Fibroblast of skin of left quadriceps (primary cell): Measurements from ENCODE around the gene ZNRF1.
"Not testable (repeated sequence)": the region's sequence is repeated elsewhere in the genome, so short reads cannot be mapped to it uniquely, and the experiment has no call there.

Source experiments
- DNase-seq, 2 experiments: peaks; one replicate each; pipeline ENCODE4 v3.0.0-alpha.2; 2013; ENCODE audit warnings: low read depth in 2 of 2

Gene ZNRF1

DNA sequence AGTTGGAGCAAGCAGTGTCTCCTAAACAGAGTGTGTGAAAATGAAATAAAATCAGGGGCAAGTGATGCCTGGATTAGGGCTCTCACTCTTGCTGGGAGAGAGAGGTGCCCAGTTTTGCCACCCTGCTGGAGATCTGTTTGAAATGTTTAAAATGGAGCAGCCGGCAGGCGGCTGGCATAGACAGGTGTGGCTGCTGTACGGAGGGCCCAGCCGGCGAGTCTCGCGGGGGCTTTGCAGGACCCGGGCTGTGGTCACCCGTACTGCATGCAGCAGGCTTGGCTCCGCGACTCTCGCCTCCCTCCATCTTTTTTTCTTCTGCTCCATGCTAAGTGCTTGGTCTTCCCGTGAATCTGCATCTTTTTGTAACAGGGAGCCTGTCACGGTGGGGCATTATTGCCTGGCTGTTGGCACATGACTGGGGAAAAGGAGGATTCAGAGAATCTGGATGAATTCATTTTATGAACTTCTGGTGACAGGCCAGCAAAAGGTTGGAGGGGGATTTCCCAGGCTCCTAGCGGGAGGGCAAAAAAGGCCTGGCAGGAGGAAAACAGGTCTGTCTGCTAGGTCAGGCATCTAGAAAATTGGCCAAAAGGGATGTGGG is 1.8 kb downstream of the ZNRF1 start:
- no peak for DNase-seq

- no peak for DNase-seq
Measured at GRCh38 chr16:75002474-75002873, 3.6 kb downstream of the ZNRF1 start.

GRCh38 chr16:75003931-75004330 is 5.1 kb downstream of the ZNRF1 start:
- DNase-seq: no peak

- no peak for DNase-seq
Measured at GRCh38 chr16:75004460-75004859, 5.6 kb downstream of the ZNRF1 start.

DNA sequence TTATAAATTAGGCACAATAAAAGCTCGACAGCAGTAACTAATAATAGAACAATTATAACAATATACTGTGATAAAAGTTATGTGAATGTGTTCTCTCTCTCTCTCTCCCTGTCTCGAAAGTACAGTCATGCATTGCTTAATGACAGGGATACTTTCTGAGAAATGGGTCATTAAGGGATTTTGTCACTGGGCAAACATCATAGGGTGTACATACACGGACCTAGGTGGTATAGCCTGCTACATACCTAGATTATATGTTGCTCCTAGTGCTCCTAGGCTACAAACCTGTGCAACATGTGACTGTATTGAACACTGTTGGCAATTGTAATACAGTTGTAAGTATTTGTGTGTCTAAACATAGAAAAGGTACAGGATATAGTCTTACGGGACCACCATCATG is 6.9 kb downstream of the ZNRF1 start:
- no peak for DNase-seq

DNA sequence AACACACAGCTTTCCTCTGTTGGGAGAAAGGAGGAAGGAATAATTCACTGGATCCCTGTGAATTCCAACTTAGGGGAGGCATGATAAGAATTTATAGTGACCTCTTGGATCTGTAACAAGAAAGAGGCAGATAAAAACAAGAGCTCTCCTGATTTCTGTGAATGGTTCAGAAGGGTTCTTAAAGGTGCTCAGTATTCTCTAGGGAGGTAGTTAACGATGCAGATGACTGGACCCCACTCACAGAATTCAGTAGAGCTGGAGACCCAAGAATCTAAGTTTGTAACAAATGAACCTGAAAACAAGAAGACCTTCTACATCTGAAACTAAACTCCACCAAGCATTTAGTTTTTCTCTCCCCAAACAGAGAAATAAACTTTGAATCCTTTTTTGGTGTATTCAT is 8.6 kb downstream of the ZNRF1 start:
- DNase-seq: no peak

GRCh38 chr16:75010427-75010826 is 11.6 kb downstream of the ZNRF1 start:
- DNase-seq: no peak

DNA sequence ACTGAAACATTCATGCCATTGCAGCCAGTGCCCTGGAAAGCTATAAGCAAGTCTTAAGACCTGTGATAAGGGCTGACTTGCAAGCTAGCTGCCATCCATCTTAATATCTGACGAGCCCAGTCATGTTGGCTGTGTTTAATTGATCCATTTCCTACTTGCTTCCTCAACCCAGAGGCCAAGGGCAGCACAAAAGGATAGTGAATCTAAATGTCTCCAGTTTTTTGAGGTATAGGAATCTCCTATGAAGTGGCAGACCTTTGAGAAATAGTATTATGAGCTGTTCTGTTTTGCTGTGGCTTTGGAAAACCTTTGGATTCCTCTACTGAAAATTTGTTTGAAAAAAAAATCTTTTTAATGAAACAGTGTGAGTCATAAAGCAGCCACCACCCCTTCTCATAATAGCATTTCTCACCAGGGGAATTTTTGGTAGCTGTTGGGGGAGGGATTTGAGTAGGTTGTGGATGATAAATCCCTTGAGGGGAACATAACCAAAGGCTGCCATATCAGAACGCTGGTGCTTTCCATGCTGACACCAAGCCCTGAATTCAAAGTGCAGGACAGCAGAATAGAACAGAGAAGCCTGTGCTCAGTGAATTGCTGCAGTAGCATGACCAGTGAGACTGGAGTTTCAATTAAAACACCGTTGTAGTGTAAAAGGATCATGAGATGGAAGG is 12.9 kb downstream of the ZNRF1 start:
- peak; percentile 83 to 85 for DNase-seq

GRCh38 chr16:75012380-75013081 is 13.7 kb downstream of the ZNRF1 start:
- DNase-seq: no peak

DNA sequence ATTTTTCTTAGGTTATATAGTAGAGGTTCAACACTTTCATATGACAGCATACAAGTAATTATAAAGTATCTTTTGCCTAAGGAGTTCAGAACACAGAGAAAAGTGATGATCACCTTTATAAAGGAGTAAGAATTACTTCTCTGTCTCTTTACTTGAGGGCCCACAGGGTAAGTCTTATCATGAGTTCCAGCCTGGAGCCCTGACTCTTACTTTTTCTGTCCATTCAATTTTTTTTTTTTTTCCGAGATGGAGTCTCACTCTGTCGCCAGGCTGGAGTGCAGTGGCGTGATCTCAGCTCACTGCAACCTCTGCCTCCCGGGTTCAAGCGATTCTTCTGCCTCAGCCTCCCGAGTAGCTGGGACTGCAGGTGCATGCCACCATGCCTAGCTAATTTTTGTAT is 14.3 kb downstream of the ZNRF1 start:
- not testable (repeated sequence) for DNase-seq

- no peak for DNase-seq
Measured at GRCh38 chr16:75014318-75014717, 15.5 kb downstream of the ZNRF1 start.

- not testable (repeated sequence) for DNase-seq
Measured at GRCh38 chr16:75016451-75017081, 17.7 kb downstream of the ZNRF1 start.

DNA sequence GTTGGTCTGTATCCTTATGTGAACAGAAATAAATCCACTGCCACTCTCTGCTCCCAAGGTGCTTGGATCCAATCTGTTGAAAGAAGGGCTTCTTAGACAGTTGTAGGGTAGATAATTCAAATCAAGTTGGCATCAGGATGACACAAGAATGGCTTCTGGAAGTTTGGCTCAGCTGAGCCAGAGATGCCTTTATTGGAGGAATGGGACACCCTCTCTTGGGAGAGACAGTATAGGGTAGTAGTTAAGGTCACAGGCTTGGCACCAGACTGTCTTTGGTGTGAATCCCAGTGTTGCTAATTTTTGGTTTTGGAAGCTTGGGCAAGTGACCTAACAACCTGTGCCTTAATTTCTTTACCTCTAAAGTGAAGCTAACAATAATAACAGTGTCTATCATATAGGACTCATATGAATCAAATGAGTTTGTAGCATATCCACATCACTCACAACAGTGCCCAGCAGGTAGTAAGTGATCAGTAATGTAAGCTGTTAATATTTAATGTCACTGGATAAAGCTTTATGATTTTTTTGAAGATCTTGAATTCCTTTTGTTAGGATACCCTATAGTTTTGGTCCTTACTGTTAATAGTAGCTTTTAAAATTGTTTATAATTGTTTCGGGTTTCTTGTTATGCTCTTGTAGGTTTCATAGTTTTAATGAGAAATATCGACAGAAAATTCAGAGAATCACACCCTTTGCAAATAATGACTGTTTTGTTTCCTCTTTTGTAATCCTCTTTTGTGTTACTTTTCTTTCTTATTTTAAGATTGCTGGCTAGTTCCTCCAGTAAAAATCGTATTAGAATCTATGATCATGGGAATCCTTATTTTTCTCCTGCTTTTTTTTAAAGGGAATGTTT is 19.1 kb downstream of the ZNRF1 start:
- no peak for DNase-seq

DNA sequence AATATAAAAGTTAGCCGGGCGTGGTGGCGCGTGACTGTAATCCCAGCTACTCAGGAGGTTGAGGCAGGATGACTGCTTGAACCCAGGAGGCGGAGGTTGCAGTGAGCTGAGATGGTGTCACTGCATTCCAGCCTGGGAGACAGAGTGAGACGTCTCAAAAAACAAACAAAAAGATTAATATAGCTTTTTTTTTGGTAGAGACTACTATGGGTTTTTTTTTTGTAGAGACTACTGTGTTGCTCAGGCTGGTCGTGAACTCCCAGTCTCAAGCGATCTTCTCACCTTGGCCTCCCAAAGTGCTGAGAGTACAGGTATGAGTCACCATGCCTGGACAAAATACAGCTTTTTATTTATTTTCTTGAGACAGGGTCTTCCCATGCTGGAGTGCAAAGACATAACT is 20.2 kb downstream of the ZNRF1 start:
- no peak for DNase-seq

DNA sequence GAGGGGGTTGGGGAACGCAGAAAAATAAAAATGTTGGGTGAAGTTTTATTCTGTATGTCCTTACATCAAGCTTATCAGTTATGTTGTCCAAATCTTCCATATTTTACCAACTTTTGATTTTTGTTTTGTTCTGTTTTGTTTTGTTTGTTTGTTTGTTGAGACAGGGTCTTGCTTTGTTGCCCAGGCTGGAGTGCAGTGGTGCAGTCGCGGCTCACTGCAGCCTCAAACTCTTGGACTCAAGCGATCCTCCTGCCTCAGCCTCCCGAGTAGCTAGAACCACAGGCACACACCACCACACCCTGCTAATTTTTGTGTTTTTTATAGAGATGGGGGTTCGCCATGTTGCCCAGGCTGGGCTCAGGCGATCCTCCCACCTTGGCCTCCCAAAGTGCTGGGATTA is 20.8 kb downstream of the ZNRF1 start:
- no peak for DNase-seq

- no peak for DNase-seq
Measured at GRCh38 chr16:75021410-75021809, 22.6 kb downstream of the ZNRF1 start.

DNA sequence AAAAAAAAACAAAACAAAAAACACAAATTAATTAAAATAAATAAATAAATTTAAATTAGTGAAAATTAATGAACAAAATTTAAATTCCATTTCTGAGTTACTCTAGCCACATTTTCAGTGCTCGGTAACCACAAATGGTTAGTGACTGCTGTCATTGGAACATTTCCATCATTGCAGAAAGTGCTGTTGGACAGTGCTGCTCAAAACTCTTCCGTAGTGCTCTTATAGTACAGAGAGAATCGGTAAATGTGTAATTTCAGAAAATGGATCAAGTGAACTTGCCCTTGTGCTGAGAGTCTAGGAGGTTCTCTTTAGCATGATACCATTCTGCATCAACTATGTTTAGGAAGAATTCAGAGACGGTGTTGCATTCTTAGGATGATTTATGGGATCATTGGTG is 23.7 kb downstream of the ZNRF1 start:
- DNase-seq: no peak

DNA sequence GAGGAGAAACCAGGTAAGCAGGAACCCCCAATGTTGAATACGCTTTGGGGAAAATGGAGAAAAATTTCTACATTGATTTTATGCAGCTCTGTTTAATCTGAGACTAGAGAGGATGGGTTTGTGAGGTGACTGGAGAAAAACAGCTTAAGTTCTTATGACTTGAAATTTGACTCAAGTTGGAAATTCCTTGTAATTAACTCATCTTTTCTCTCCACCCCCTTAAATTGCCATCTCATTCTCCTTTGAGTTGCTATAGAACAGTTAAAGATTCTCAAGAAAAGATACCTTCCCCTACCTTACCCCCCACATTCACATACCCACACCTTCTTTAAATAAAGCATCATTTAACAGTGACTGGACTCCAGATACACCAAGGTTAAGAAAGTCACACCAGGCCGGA is 24.2 kb downstream of the ZNRF1 start:
- DNase-seq: no peak

DNA sequence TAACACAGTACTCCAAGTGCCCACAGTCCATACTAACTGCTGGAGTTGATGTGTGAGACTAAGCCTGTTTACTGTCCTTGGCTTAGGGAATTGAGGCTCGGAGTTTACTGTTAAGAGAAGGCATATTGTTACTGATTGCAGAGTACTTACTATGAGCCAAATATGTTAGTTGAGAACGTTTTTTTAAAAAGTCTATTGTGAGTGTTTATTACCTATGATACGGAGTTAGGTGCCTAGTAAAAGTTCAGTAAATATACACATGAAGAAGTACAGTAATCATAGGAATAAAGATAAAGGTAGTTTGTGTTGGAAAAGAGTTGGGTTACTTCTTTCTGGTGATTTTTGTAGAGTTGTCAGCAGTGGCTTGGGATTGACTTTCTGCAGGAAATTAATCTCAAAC is 25.4 kb downstream of the ZNRF1 start:
- DNase-seq: no peak

DNA sequence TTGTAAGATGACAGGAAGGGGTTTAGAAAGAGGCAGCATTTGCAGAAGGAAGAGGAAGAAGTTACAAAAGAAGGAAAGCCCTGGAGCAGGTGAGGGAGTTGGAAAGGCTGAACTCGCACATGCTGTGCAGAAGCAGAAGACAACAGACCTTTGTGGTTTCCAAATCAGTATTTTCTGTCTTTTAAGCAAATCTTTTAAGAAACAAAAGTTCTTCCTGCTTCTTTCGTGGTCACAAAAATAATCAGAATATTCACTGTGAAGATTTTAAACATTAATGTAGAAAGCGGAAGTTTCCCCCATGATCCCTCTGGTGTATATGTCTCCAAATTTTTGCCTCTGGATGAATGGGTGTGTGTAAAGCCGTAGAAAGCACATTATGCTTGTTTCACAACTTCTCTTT is 25.8 kb downstream of the ZNRF1 start:
- DNase-seq: no peak

- no peak for DNase-seq
Measured at GRCh38 chr16:75025761-75026160, 26.9 kb downstream of the ZNRF1 start.
